Mammary microvascular endothelial cell (primary cell): ENCODE measurements around the gene LRIF1. TPM values are rescaled to one million over a fixed set of nuclear protein-coding genes. Genes with fewer than 3 reads are reported as not detected.

Source experiments
- total RNA-seq: library from RNA; depleted of rRNA; stranded (reverse); fragments of >200 nt; gene quantifications from 2 replicates; pipeline ENCODE4 v1.2.3, GENCODE V29; 2015

LRIF1 gene
- total RNA-seq = 13.1 and 13.5 TPM in 2 replicates

GRCh38 chr1:110963691-110964454 lies at the start of gene LRIF1:
TSS of gene LRIF1 (minus strand) at chr1:110963922. CDS start at chr1:110963688, 234 bp downstream.

Other genes with a start within 250 kb of the LRIF1 start
- gene CD53, start 90.8 kb downstream of the LRIF1 start, total RNA-seq = not detected in 2 replicates
- gene DRAM2, start 176.2 kb upstream of the LRIF1 start, total RNA-seq = 33.1 and 42.2 TPM in 2 replicates
- 20.1 and 24.0 TPM in 2 replicates for gene CEPT1, start 176.3 kb upstream of the LRIF1 start, total RNA-seq
- 0.20 and 0.73 TPM in 2 replicates for gene DENND2D, start 236.7 kb upstream of the LRIF1 start, total RNA-seq